Smooth muscle cell (in vitro differentiated cells): ENCODE data around the gene DLGAP1. TPM values are rescaled to one million over a fixed set of nuclear protein-coding genes. Genes with fewer than 3 reads are reported as not detected.

Source experiments
- DNase-seq: peaks from one replicate; lab custom pipeline; 2025; ENCODE audit not compliant: unreplicated experiment; lab: John Stamatoyannopoulos, UW
- H2AFZ ChIP-seq: fragments of 200-600 bp; sonication (generic); 2 replicates; pipeline ENCODE4 v1.6.0; 2016; ENCODE audit warnings: antibody characterized with exemption, low read depth, mild to moderate bottlenecking
- H3F3A ChIP-seq: fragments of 200-600 bp; sonication (generic); 2 replicates; pipeline ENCODE4 v1.6.0; 2017; ENCODE audit warnings: antibody characterized with exemption, low read depth
- H3K27ac ChIP-seq: fragments of 200-600 bp; sonication (generic); 2 replicates; pipeline ENCODE4 v1.5.1; 2016; ENCODE audit warnings: low read depth, mild to moderate bottlenecking
- H3K27me3 ChIP-seq: fragments of 200-600 bp; sonication (generic); 2 replicates; pipeline ENCODE4 v1.6.1; 2016; ENCODE audit warnings: low read depth, mild to moderate bottlenecking
- H3K36me3 ChIP-seq: fragments of 200-600 bp; sonication (generic); 2 replicates; pipeline ENCODE4 v1.5.1; 2016; ENCODE audit warnings: low read depth
- H3K4me1 ChIP-seq: fragments of 200-600 bp; sonication (generic); 2 replicates; pipeline ENCODE4 v1.5.1; 2016; ENCODE audit warnings: low read depth
- H3K4me2 ChIP-seq: fragments of 200-600 bp; sonication (generic); 2 replicates; pipeline ENCODE4 v1.6.0; 2016; ENCODE audit warnings: mild to moderate bottlenecking
- H3K4me3 ChIP-seq: fragments of 200-600 bp; sonication (generic); 2 replicates; pipeline ENCODE4 v1.5.1; 2016; ENCODE audit warnings: mild to moderate bottlenecking
- H3K79me2 ChIP-seq: fragments of 200-600 bp; sonication (generic); 2 replicates; pipeline ENCODE4 v1.6.0; 2016; ENCODE audit warnings: low read depth, mild to moderate bottlenecking
- H3K9ac ChIP-seq: fragments of 200-600 bp; sonication (generic); 2 replicates; pipeline ENCODE4 v1.6.0; 2016; ENCODE audit warnings: low read depth
- H3K9me3 ChIP-seq: fragments of 200-600 bp; sonication (generic); replicated peaks from 2 replicates; pipeline ENCODE4 v1.5.1; 2016; ENCODE audit warnings: low read depth
- H4K20me1 ChIP-seq: fragments of 200-600 bp; sonication (generic); 2 replicates; pipeline ENCODE4 v1.6.0; 2016; ENCODE audit warnings: low read depth
- WGBS: methylation state at CpG from one replicate; pipeline ENCODE4 v1.1.7; 2016; ENCODE audit warnings: low lambda C conversion rate; 5-methylcytosine and 5-hydroxymethylcytosine counted together
- polyA plus RNA-seq: library from polyadenylated mRNA; unstranded; fragments of >200 nt; fragmentation: Nextera tagmentation; extraction: Ambion mirVana; gene quantifications from 2 replicates; pipeline ENCODE4 v1.2.1, GENCODE V29; 2016
- total RNA-seq: library from RNA; depleted of rRNA; stranded (reverse); fragments of >200 nt; gene quantifications from 2 replicates; pipeline ENCODE4 v1.2.3, GENCODE V29; 2014
- TF ChIP-seq, protein P1 (sequence below): fragments of 200-600 bp; sonication (generic); IDR thresholded peaks from 2 replicates; pipeline ENCODE4 v1.5.1; 2017; ENCODE audit warnings: borderline replicate concordance, mild to moderate bottlenecking, antibody characterized with exemption; ENCODE audit not compliant: insufficient read depth, poor library complexity, severe bottlenecking

Gene DLGAP1
- total and polyA plus RNA-seq, 2 experiments from 2014 or later: 2.6 to 11.3 TPM

- H3K4me3 ChIP-seq: no peak overlapping the region
- H3K27me3 ChIP-seq: no peaks in the 10 kb centered on the region
- H4K20me1 ChIP-seq: no peaks in the 10 kb centered on the region
- whole genome bisulfite sequencing: 74% methylated on average over 9 of the region's 9 CpGs
- peaks cover 10% of the 10 kb centered on the region for H3K4me1 ChIP-seq
- H3K9me3 ChIP-seq: no peaks in the 10 kb centered on the region
- no peak overlapping the region for H3K9ac ChIP-seq
- no peaks in the 10 kb centered on the region for H3K36me3 ChIP-seq
- H3F3A ChIP-seq: peaks cover 3% of the 10 kb centered on the region
- TF ChIP-seq, protein P1, sequence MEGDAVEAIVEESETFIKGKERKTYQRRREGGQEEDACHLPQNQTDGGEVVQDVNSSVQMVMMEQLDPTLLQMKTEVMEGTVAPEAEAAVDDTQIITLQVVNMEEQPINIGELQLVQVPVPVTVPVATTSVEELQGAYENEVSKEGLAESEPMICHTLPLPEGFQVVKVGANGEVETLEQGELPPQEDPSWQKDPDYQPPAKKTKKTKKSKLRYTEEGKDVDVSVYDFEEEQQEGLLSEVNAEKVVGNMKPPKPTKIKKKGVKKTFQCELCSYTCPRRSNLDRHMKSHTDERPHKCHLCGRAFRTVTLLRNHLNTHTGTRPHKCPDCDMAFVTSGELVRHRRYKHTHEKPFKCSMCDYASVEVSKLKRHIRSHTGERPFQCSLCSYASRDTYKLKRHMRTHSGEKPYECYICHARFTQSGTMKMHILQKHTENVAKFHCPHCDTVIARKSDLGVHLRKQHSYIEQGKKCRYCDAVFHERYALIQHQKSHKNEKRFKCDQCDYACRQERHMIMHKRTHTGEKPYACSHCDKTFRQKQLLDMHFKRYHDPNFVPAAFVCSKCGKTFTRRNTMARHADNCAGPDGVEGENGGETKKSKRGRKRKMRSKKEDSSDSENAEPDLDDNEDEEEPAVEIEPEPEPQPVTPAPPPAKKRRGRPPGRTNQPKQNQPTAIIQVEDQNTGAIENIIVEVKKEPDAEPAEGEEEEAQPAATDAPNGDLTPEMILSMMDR: no peak
- no peak for DNase-seq
- H2AFZ ChIP-seq: no peak overlapping the region
- H3K79me2 ChIP-seq: no peaks in the 10 kb centered on the region
- peak overlapping the region; percentile 83 for H3K27ac ChIP-seq
- H3K4me2 ChIP-seq: peak overlapping the region; percentile 70
Measured at GRCh38 chr18:3689986-3690763, 764.9 kb downstream of the DLGAP1 start.

DNA sequence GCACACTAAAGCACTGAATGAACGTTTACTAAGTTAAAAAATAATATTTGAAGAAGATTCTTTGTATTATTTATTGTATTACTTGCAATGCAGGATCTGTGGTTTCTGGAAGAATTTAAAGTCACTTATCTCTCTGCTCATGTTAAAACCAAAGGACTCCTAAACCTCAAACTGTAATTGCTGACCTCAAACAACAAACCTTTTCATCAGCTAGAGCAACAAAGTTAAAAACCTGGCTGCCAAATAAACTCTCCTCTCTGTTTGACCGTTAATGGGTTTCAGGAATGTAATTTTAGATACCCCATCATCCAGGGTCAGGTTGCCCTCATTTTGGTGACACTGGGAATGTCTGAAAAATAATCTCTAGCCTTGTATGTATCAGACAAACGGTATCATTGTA is 766.0 kb downstream of the DLGAP1 start:
- Histone ChIP-seq H3K9ac (peak overlapping the region; percentile 8), H3K27ac (peak overlapping the region; percentile 83), H3K79me2 (no peaks in the 10 kb centered on the region), H4K20me1 (no peaks in the 10 kb centered on the region), H3K9me3 (no peaks in the 10 kb centered on the region), H3F3A (peaks cover 3% of the 10 kb centered on the region), H3K4me1 (peaks cover 10% of the 10 kb centered on the region), H2AFZ (peak overlapping the region; percentile 21), H3K27me3 (no peaks in the 10 kb centered on the region), H3K4me3 (no peak overlapping the region), H3K4me2 (peak overlapping the region; percentile 70), H3K36me3 (no peaks in the 10 kb centered on the region)
- WGBS: 12% methylated on average over 3 of the region's 3 CpGs
- DNase-seq: no peak
- TF ChIP-seq, protein P1: no peak

GRCh38 chr18:3688690-3689089 is 766.4 kb downstream of the DLGAP1 start:
- Histone ChIP-seq H3K4me1 (peaks cover 10% of the 10 kb centered on the region), H3K9me3 (no peaks in the 10 kb centered on the region), H3F3A (peaks cover 3% of the 10 kb centered on the region), H3K79me2 (no peaks in the 10 kb centered on the region), H4K20me1 (no peaks in the 10 kb centered on the region), H3K9ac (peak overlapping the region; percentile 23), H3K27ac (peak overlapping the region; percentile 83), H3K36me3 (no peaks in the 10 kb centered on the region), H3K4me3 (no peak overlapping the region), H2AFZ (peak overlapping the region; percentile 21), H3K4me2 (peak overlapping the region; percentile 70), H3K27me3 (no peaks in the 10 kb centered on the region)
- 0% methylated on average over 5 of the region's 5 CpGs for WGBS
- TF ChIP-seq, protein P1: no peak
- no peak for DNase-seq

GRCh38 chr18:3683483-3683882 is 771.6 kb downstream of the DLGAP1 start:
- no peaks in the 10 kb centered on the region for H4K20me1 ChIP-seq
- H3K27me3 ChIP-seq: no peaks in the 10 kb centered on the region
- H3K27ac ChIP-seq: no peak overlapping the region
- no peak overlapping the region for H2AFZ ChIP-seq
- H3K36me3 ChIP-seq: no peaks in the 10 kb centered on the region
- H3K9ac ChIP-seq: no peak overlapping the region
- H3K4me1 ChIP-seq: no peaks in the 10 kb centered on the region
- H3K79me2 ChIP-seq: no peaks in the 10 kb centered on the region
- H3K4me2 ChIP-seq: no peak overlapping the region
- WGBS: 83% methylated on average over 3 of the region's 3 CpGs
- TF ChIP-seq, protein P1: no peak
- no peak for DNase-seq
- H3F3A ChIP-seq: no peaks in the 10 kb centered on the region
- no peak overlapping the region for H3K4me3 ChIP-seq
- no peaks in the 10 kb centered on the region for H3K9me3 ChIP-seq
